NOMO-1 treated with DMSO at 0.1 percent for 48 hours (cell line): ENCODE results near the gene NUDCD2.
"Not testable (repeated sequence)": the region's sequence is repeated elsewhere in the genome, so short reads cannot be mapped to it uniquely, and the experiment has no call there.

Experiments used
- DNase-seq: peaks from one replicate; lab custom pipeline; 2025; ENCODE audit not compliant: unreplicated experiment; lab: John Stamatoyannopoulos, UW

NUDCD2 gene

DNA sequence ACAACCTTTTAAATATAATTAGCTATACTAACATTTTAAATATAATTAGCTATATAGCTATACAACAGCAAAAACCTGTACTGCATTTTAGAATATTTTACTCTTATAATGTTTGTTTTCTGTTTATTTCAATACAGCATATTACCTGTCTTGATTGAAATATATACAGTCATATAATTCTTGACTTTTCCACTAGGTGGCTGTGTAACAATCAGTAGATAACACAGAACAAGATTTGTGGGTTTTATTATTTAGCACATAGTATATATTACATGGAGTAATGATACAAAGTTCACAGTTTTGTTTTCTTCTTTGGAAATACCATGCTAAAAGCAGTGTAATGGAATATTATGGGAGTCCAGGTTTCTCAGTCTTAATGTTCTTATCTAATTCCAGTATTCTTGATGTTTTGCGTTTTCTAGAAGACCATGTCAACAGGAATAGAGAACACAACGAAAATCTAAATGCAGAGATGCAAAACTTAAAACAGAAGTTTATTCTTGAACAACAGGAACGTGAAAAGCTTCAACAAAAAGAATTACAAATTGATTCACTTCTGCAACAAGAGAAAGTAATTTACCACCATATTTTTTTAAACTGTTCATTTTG is 13.8 kb upstream of the NUDCD2 start:
- no peak for DNase-seq

- DNase-seq, result no peak
These were observed 7.8 kb upstream of the NUDCD2 start for GRCh38 chr5:163467682-163468081.

GRCh38 chr5:163463063-163463435 is 3.1 kb upstream of the NUDCD2 start:
- no peak for DNase-seq

GRCh38 chr5:163460562-163461171 is 765 bp upstream of the NUDCD2 start, which contains the start of gene HMMR:
Gene HMMR, plus strand, starts transcription at chr5:163460632. Its CDS starts 61 bp downstream, at chr5:163460693.
- no peak for DNase-seq

- no peak for DNase-seq
These were observed 462 bp downstream of the NUDCD2 start for GRCh38 chr5:163459462-163459818.

DNA sequence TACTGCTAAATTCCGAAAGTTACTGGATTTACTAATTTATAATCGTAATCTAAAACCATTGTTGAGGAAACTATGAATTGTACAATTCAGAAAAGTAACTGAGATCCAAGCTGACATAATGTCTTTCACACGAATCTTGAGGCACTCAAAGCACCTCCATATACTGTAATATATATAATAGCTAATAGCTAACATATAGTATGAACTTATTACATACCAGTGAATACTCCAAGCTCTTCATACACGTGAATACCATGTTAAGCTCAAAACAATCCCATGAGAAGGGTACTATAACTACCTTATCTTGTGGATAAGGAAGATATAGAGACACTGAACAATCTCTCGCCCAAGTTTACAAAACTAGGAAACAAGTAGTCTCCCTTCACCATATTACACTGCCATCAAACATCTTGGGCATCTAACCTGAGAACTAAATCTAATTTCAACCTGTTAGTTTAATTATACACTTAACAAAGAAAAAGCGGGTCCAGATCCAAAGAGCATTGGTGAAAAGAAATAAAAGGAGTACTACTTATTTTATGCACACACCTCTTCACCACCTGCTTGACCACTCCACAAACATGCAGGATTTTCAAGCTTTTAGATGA is 1.0 kb downstream of the NUDCD2 start:
- no peak for DNase-seq

- DNase-seq, result no peak
These were observed 3.1 kb downstream of the NUDCD2 start for GRCh38 chr5:163456840-163457239.

- DNase-seq, result no peak
These were observed 3.8 kb downstream of the NUDCD2 start for GRCh38 chr5:163456029-163456589.

GRCh38 chr5:163455406-163455805 is 4.5 kb downstream of the NUDCD2 start:
- not testable (repeated sequence) for DNase-seq

- no peak for DNase-seq
These were observed 6.2 kb downstream of the NUDCD2 start for GRCh38 chr5:163453705-163454104.

- DNase-seq, result no peak
These were observed 8.4 kb downstream of the NUDCD2 start for GRCh38 chr5:163451489-163451888.

GRCh38 chr5:163448491-163448890 is 11.4 kb downstream of the NUDCD2 start:
- DNase-seq, result no peak

DNA sequence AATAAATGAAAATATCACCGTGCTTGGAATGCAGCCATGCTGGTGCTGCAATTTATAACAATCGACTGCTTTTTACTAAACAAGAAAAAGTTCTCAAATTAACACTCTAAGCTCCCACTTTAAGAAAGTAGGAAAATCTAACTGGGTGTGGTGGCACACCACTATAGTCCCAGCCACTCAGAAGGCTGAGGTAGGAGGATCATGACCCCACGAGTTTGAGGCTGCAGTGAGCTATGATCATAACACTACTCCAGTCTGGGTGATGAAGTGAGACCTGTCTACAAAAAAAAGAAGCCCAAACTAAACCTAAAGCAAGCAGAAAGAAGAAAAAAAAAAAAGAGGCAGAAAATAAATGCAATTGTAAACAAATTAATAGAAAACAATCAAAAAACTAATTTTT is 12.0 kb downstream of the NUDCD2 start:
- no peak for DNase-seq

DNA sequence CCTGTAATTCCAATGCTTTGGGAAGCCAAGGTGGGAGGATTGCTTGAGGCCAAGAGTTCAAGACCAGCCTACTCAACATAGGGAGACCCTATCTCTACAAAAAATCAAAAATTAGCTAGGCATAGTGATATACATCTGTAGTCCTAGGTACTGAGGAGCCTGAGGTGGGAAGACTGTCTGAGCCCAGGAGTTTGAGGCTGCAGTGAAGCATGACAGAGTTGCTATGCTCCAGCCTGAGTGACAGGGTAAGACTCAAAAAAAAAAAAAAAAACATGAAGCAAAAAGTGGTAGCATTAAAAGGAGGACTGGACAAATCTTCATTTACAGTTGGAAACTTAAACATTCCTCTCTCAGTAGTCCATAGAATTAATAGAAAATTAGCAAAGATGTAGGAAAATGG is 12.7 kb downstream of the NUDCD2 start:
- DNase-seq, result no peak

- DNase-seq, result no peak
These were observed 14.6 kb downstream of the NUDCD2 start for GRCh38 chr5:163445345-163445744.

DNA sequence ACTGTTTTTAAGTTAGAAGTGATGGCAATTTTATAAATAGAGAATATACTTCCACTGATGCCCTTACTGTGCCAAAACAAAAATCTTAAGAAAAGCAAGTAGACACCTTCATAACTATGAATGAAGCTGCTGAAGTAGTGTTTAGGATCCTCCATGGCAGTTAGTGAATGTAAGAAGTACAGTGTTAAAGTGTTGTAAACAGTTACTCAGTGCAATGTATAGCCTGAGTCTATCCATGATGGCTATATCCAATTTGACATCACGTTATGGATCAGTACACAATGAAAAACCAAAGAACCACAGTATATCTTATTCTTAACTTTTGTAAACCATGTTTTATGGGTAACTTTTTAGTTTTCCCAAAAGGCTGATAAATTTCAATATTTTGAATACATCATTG is 15.4 kb downstream of the NUDCD2 start:
- DNase-seq, result no peak

DNA sequence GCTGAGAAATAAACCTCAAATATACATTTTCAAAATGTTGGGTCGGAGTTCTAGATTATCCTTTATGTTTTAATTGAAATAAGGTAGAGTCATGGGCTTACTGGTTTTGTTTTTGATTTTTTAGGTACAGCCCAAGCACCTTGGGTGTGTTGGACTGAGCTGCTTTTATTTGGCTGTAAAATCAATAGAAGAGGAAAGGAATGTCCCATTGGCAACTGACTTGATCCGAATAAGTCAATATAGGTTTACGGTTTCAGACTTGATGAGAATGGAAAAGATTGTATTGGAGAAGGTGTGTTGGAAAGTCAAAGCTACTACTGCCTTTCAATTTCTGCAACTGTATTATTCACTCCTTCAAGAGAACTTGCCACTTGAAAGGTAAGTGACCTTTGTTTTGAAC is 18.9 kb downstream of the NUDCD2 start:
- no peak for DNase-seq

GRCh38 chr5:163439092-163439425 is 20.8 kb downstream of the NUDCD2 start:
- DNase-seq, result peak; percentile 88

GRCh38 chr5:163437309-163438182 is 22.4 kb downstream of the NUDCD2 start, which contains the start of gene CCNG1:
Gene CCNG1, plus strand, starts transcription at chr5:163437595. Its CDS starts 1,662 bp downstream, at chr5:163439257.
- DNase-seq, result peak; percentile 98

- DNase-seq, result no peak
These were observed 22.9 kb downstream of the NUDCD2 start for GRCh38 chr5:163437011-163437308.

DNA sequence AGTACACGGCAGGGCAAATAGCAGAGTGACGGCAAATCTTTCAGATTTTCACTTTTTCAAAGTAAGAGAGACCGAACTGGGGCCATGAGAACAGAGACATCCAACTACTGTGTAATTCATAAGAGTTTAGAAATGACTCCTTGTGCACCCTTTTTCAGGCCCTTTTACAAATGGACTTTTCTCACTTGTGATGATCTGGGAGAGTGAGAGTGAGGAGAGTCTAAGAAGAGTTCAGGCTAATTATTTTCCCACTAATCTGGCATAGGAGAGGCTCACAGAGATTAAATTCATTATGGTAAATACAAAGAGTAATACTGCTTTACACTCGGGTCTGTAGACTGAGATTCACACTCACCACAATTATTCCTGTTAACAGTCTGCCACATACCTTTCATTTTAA is 23.4 kb downstream of the NUDCD2 start:
- DNase-seq, result no peak
